GM18873 (cell line): Measurements from ENCODE around the gene STARD9.
"Not testable (repeated sequence)": the region's sequence is repeated elsewhere in the genome, so short reads cannot be mapped to it uniquely, and the experiment has no call there.

Source experiments
- ATAC-seq: cut with Tn5 transposase; IDR thresholded peaks from one replicate; pipeline ENCODE4 v1.9.1; 2021; ENCODE audit warnings: mild to moderate bottlenecking, moderate library complexity, moderate number of reproducible peaks; ENCODE audit not compliant: unreplicated experiment, low FRiP score

STARD9 gene

GRCh38 chr15:42749266-42749665, 173.9 kb downstream of the STARD9 start:
- no peak for ATAC-seq

- no peak for ATAC-seq
These were observed 174.9 kb downstream of the STARD9 start for GRCh38 chr15:42750306-42750705.

DNA sequence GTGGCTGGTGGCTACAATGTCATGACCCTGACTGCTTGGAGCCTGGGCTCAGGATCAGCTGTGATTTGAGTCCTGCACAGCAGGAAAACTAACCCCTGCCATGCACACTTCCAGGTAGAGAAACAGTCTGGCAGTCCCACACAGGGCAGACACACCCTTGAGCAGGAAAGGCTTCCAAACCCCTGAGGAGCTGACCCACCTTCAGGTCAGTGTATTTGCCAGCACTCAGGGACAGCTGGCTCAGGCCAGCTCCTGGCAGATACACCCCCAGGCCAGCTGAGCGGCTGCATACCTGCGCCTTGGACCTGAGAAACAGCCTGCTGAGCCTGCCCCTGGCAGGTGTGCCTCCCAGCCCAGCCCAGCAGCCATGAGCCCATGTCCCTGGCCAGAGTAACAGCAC, 183.7 kb downstream of the STARD9 start:
- ATAC-seq = no peak

DNA sequence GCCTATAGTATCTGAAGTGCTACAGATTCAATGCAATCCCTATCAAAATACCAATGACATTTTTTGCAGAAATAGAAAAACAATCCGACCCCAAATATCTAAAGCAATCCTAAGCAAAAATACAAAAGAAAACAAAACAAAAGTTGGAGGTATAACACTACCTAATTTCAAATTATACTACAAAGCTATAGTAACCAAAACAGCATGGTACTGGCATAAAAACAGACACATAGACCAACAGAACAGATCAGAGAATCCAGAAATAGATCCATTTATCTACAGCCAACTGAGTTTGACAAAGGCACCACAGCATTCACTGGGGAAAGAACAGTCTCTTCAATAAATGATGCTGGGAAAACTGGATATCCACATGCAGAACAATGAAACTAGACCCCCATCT, 185.4 kb downstream of the STARD9 start:
- ATAC-seq = no peak

GRCh38 chr15:42761813-42762212, 186.4 kb downstream of the STARD9 start:
- not testable (repeated sequence) for ATAC-seq

DNA sequence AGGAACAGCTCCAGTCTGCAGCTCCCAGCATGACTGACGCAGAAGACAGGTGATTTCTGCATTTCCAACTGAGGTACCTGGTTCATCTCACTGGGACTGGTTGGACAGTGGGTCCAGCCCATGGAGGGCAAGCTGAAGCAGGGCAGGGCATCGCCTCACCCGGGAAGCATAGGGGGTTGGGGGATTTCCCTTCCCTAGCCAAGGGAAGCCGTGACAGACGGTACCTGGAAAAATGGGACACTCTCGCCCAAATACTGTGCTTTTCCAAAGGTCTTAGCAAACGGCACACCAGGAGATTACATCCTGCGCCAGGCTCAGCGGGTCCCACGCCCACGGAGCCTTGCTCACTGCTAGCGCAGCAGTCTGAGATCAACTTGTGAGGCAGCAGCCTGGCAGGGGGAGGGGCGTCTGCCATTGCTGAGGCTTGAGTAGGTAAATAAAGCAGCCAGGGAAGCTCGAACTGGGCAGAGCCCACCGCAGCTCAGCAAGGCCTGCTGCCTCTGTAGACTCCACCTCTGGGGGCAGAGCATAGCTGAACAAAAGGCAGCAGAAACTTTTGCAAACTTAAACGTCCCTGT, 188.8 kb downstream of the STARD9 start:
- ATAC-seq = not testable (repeated sequence)

DNA sequence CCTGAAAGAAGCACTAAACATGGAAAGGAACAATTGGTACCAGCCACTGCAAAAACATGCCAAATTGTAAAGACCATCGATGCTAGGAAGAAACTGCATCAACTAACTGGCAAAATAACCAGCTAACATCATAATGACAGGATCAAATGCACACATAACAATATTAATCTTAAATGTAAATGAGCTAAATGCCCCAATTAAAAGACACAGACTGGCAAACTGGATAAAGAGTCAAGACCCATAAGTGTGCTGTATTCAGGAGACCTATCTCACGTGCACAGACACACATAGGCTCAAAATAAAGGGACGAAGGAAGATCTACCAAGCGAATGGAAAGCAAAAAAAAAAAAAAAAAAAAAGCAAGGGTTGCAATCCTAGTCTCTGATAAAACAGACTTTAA, 190.7 kb downstream of the STARD9 start:
- not testable (repeated sequence) for ATAC-seq
